Muscle of leg (tissue), 11 donors: Measurements from ENCODE around the gene ALKBH4. TPM values are rescaled to one million over a fixed set of nuclear protein-coding genes. Genes with fewer than 3 reads are reported as not detected.
"Not testable (repeated sequence)": the region's sequence is repeated elsewhere in the genome, so short reads cannot be mapped to it uniquely, and the experiment has no call there.

Experiments used
- DNase-seq: peaks from one replicate; pipeline ENCODE4 v3.0.0; 2013
- H3K27ac ChIP-seq: one replicate; pipeline ENCODE4 v1.5.1; 2013; ENCODE audit warnings: mild to moderate bottlenecking, low read length, control low read depth
- H3K27me3 ChIP-seq: one replicate; pipeline ENCODE4 v1.6.1; 2013; ENCODE audit warnings: low read length; ENCODE audit not compliant: control insufficient read depth, insufficient read depth
- H3K36me3 ChIP-seq: one replicate; pipeline ENCODE4 v1.6.1; 2013; ENCODE audit warnings: low read length; ENCODE audit not compliant: control insufficient read depth, insufficient read depth
- H3K4me1 ChIP-seq: one replicate; pipeline ENCODE4 v1.6.1; 2013; ENCODE audit warnings: low read length; ENCODE audit not compliant: control insufficient read depth, insufficient read depth
- H3K4me3 ChIP-seq: one replicate; pipeline ENCODE4 v1.5.1; 2013; ENCODE audit warnings: low read length, control low read depth
- H3K9me3 ChIP-seq: replicated peaks from 2 replicates; pipeline ENCODE4 v1.6.1; 2013; ENCODE audit warnings: low read depth, low read length; ENCODE audit not compliant: control insufficient read depth
- WGBS: methylation state at CpG from one replicate; pipeline ENCODE4 v1.1.5; 2013; ENCODE audit warnings: missing lambda C conversion rate; ENCODE audit not compliant: insufficient coverage; 5-methylcytosine and 5-hydroxymethylcytosine counted together
- polyA plus RNA-seq, 8 donors: library from polyadenylated mRNA; unstranded; fragments of 120-200 nt; gene quantifications; one replicate each; pipeline versions ENCODE4 v1.2.1 to v1.2.3, GENCODE V29; 2013; ENCODE audit warnings: inconsistent platforms in 1 of 8, low replicate concordance in 1 of 8; ENCODE audit not compliant: insufficient read length in 8 of 8, insufficient read depth in 1 of 8
- total RNA-seq: library from RNA; stranded (reverse); fragments of 120-200 nt; gene quantifications from one replicate; pipeline ENCODE4 v1.2.4, GENCODE V29; 2013

The ALKBH4 gene
- total and polyA plus RNA-seq, 9 donors: 7.4 to 12.2 (median 10.1) TPM

DNA sequence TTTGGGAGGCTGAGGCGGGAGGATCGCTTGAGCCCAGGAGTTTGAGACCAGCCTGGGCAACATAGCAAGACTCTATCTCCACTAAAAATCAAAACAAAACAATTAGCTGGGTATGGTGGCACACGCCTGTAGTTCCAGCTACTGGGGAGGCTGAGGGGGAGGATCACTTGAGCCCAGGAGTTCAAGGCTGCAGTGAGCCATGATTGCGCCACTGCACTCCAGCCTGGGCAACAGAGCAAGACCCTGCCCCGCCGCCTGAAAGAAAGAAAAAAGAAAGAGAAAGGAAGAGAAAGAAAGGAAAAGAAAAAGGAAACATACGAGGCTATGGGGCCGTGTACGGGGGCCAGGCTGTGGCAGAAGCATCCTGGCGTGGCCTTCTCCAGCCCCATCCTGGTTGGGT, 9.7 kb downstream of the ALKBH4 start:
- WGBS: 91% methylated on average over 9 of the region's 10 CpGs
- H3K27ac ChIP-seq, DNase-seq, H3K9me3 ChIP-seq, H3K27me3 ChIP-seq, H3K4me3 ChIP-seq, H3K4me1 ChIP-seq: not testable (repeated sequence)
- H3K36me3 ChIP-seq: peaks cover 43% of the 10 kb centered on the region

DNA sequence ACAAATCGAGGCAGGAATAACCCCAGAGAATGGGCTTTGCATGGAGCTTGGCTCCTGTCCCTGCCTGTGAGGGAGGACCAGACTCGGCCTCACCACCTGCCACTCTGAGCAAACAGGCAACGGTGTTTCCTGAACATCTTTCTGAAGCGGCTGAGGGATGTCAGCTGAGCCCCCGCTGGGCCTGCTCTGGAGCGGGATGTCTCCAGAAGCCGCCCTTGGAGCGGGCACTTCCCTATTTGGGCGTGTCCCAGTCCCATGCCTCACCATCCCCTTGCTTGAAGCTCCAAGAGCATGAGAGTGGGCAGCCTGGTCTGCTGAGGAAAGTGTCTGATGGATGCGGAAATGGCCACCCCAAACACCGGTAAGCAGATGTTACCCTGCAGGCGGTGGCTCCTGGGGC, 10.2 kb downstream of the ALKBH4 start:
- no peak for DNase-seq
- Histone ChIP-seq H3K36me3 (peaks cover 41% of the 10 kb centered on the region), H3K4me1 (peaks cover 7% of the 10 kb centered on the region), H3K27ac (no peak overlapping the region), H3K4me3 (no peak overlapping the region), H3K9me3 (no peaks in the 10 kb centered on the region), H3K27me3 (no peaks in the 10 kb centered on the region)
- WGBS: 61% methylated on average over 12 of the region's 12 CpGs

DNA sequence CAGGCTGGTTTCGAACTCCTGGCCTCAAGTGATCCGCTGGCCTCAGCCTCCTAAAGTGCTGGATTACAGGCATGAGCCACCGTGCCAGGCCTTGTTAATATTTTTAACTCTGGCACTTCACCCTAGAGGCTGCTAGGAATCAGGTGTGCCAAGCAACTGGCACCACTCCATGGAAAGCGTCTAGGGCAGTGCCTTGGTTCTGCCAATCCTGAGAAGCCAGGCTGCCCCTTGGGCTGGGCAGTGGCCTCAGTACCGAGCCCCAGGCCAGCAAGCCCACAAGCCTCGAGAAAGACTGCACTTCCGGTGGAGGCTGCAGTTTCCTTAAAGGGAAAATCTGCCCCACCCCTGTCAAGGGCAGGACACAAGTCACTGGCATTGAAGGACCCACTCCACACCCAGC, 11.3 kb downstream of the ALKBH4 start:
- Histone ChIP-seq H3K4me1 (peaks cover 7% of the 10 kb centered on the region), H3K27ac (no peak overlapping the region)

DNA sequence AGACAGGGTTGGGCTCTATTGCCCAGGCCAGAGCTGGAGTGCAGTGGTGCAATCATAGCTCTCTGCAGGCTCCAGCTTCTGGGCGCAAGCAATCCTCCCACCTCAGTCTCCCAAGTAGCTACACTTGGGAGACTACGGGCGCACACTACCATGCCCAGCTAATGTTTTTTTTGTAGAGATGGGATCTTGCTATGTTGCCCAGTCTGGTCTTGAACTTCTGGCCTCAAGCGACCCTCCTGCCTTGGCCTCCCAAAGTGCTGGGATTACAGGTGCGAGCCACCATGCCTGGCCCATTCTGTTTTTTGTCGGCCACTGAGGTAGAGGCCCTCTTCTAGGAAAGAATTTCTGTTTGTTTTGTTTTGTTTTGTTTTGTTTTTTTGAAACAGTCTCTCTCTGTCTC, 12.2 kb downstream of the ALKBH4 start:
- Histone ChIP-seq H3K27me3 (no peaks in the 10 kb centered on the region), H3K27ac (no peak overlapping the region), H3K4me3 (no peak overlapping the region), H3K36me3 (peaks cover 27% of the 10 kb centered on the region), H3K9me3 (no peaks in the 10 kb centered on the region), H3K4me1 (peaks cover 7% of the 10 kb centered on the region)
- no peak for DNase-seq
- WGBS: 95% methylated on average over 3 of the region's 6 CpGs

More for the DNA sequence above, 11.3 kb downstream of the ALKBH4 start:
- Histone ChIP-seq H3K9me3 (no peaks in the 10 kb centered on the region), H3K27me3 (no peaks in the 10 kb centered on the region), H3K4me3 (no peak overlapping the region), H3K36me3 (peaks cover 32% of the 10 kb centered on the region)
- 80% methylated on average over 7 of the region's 7 CpGs for WGBS
- no peak for DNase-seq

DNA sequence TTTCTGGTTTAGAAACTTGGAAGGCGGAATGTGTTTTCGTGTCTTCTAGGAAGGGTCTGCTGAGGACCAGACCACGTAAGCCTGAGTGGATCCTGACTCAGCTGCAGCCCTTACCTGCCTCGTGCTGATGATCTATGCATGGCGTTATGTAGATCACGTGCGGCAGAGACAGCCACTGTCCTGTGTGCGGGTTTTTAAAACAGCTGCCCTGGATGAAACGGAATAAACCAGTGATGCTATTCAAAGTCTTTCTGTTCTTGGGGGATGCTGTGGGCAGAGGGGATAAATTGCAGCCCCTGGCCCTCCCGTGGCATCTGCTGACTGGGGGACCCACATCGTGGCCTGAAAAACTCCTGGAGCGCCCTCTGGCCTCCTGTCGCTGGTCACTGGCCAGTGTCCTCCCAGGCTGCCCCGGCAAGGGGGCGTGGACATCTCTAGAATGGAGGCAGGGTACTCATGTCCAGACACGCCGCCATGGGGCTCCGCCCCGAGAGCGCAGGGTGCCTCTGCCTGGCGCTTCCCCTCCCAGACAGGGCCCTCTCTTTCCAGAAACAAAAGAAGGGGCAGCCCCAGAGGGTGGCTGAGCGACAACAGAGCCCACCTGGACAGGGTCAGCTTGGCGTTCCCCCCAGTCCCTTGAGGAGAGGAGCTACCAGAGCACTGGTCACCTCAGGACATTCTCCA, 13.2 kb downstream of the ALKBH4 start:
- Histone ChIP-seq H3K27me3 (no peaks in the 10 kb centered on the region), H3K4me1 (peaks cover 7% of the 10 kb centered on the region), H3K27ac (no peak overlapping the region), H3K36me3 (peaks cover 27% of the 10 kb centered on the region), H3K9me3 (no peaks in the 10 kb centered on the region), H3K4me3 (no peak overlapping the region)
- DNase-seq: no peak
- WGBS: 40% methylated on average over 23 of the region's 23 CpGs

DNA sequence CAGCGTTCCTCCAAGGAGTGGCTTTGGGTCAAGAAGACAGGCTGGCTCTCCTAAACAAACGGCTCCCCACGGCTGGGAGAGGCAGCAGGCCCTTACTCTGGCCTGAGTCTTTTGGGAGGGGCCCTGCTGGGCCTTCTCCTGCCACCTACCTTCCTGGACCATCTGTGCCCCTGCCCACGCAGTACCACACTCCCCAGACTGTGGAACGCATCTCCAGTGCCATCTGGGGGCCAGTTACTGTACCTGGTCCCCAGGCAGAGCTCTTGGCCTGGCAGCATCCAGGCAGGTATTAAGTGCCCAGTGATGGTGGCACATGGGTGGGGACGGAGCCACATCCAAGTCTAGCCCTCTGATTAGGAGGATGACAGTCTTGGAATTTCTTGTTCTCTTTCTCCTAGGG, 14.4 kb downstream of the ALKBH4 start:
- Histone ChIP-seq H3K27ac (no peak overlapping the region), H3K4me1 (peaks cover 7% of the 10 kb centered on the region), H3K27me3 (no peaks in the 10 kb centered on the region), H3K9me3 (no peaks in the 10 kb centered on the region), H3K36me3 (peaks cover 20% of the 10 kb centered on the region), H3K4me3 (no peak overlapping the region)
- 71% methylated on average over 3 of the region's 6 CpGs for WGBS
- no peak for DNase-seq

DNA sequence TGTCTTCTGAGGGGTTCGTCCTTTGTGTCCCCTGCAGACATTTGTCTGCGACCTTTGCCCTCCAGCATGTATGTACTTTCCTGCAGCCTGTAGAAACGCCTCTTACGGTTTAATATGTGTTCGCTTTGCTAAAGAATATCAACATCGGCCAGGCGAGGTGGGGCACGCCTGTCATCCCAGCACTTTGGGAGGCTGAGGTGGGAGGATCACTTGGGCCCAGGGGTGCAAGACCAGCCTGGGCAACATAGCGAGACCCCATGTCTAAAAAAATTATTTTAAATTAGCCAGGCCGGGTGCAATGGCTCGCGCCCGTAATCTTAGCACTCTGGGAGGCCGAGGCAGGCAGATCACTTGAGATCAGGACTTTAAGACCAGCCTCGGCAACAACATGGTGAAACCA, 15.5 kb downstream of the ALKBH4 start:
- H3K9me3 ChIP-seq: no peaks in the 10 kb centered on the region
- no peaks in the 10 kb centered on the region for H3K27me3 ChIP-seq
- peaks cover 7% of the 10 kb centered on the region for H3K4me1 ChIP-seq
- H3K4me3 ChIP-seq: no peak overlapping the region
- peaks cover 16% of the 10 kb centered on the region for H3K36me3 ChIP-seq
- 95% methylated on average over 12 of the region's 15 CpGs for WGBS
- H3K27ac ChIP-seq: no peak overlapping the region
- no peak for DNase-seq

DNA sequence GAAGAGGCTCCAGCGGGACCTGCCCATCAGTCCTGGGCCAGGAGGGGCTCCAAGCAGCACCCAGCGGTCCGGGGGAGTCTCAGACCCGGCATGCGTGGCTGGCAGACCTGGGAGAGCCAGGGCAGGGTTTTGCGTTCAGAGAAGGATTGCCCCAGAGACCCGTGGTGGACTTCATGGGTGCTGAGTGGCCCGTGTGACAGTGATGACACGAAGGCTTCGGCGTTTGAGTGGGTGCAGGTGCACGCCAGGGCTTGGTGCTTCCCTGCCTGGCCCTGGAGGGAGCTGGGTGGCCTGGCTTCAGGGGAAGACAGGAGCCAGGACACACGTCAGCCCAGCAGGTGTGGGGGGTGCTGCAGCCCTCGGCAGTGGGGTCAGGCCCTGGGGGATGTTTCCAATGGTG, 17.4 kb downstream of the ALKBH4 start:
- no peak for DNase-seq
- Histone ChIP-seq H3K9me3 (no peaks in the 10 kb centered on the region), H3K4me3 (no peak overlapping the region), H3K36me3 (peaks cover 21% of the 10 kb centered on the region), H3K4me1 (peaks cover 7% of the 10 kb centered on the region), H3K27me3 (no peaks in the 10 kb centered on the region), H3K27ac (no peak overlapping the region)
- 90% methylated on average over 14 of the region's 14 CpGs for WGBS

DNA sequence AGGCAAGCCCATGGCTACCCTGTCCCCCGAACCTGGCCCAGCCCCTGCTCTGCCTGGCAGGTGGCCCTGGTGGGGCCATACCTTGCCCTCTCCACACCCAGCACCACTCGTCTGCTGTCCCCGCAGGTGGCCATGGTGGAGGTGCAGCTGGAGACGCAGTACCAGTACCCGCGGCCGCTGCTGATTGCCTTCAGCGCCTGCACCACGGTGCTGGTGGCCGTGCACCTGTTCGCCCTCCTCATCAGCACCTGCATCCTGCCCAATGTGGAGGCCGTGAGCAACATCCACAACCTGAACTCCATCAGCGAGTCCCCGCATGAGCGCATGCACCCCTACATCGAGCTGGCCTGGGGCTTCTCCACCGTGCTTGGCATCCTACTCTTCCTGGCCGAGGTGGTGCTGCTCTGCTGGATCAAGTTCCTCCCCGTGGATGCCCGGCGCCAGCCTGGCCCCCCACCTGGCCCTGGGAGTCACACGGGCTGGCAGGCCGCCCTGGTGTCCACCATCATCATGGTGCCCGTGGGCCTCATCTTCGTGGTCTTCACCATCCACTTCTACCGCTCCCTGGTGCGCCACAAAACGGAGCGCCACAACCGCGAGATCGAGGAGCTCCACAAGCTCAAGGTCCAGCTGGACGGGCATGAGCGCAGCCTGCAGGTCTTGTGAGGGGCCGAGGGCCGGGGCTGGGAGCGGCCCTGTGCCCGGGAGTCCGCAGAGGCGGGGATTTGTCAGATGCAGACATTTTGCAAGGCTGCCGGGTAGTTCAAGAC, 18.1 kb downstream of the ALKBH4 start:
- Histone ChIP-seq H3K27me3 (no peaks in the 10 kb centered on the region), H3K4me3 (no peak overlapping the region), H3K27ac (no peak overlapping the region), H3K9me3 (no peaks in the 10 kb centered on the region), H3K36me3 (peaks cover 26% of the 10 kb centered on the region), H3K4me1 (peaks cover 4% of the 10 kb centered on the region)
- no peak for DNase-seq
- WGBS: 95% methylated on average over 40 of the region's 41 CpGs

DNA sequence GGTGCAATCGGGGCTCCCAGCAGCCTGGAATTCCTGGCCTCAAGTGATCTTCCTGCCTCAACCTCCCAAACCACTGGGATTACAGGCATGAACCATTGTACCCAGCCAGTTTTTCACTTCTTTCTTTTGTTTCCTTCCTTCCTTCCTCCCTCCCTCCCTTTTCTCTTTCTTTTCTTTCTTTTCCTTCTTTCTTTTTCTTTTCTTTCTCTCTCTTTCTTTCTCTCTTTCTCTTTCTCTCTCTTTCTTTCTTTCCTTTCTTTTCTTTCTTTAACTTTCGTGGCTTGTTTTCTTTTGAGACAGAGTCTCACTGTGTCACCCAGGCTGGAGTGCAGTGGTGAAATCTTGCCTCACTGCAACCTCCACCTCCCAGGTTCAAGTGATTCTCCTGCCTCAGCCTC, 19.0 kb downstream of the ALKBH4 start:
- Histone ChIP-seq H3K4me3 (no peak overlapping the region), H3K27me3 (no peaks in the 10 kb centered on the region), H3K36me3 (peaks cover 26% of the 10 kb centered on the region), H3K9me3 (no peaks in the 10 kb centered on the region), H3K4me1 (no peaks in the 10 kb centered on the region), H3K27ac (no peak overlapping the region)
- 50% methylated on average over 2 of the region's 2 CpGs for WGBS
- DNase-seq: no peak
